GM23248 (cell line): ENCODE measurements around the gene CEACAM16. TPM values are rescaled to one million over a fixed set of nuclear protein-coding genes. Genes with fewer than 3 reads are reported as not detected.

Source experiments
- DNase-seq: peaks from one replicate; pipeline ENCODE4 v3.0.0-alpha.2; 2015
- H2AFZ ChIP-seq: fragments of 200-600 bp; sonication (generic); 2 replicates; pipeline ENCODE4 v1.6.1; 2016; ENCODE audit warnings: antibody characterized with exemption
- H3F3A ChIP-seq: fragments of 200-600 bp; sonication (generic); 2 replicates; pipeline ENCODE4 v1.6.1; 2016; ENCODE audit warnings: mild to moderate bottlenecking, antibody characterized with exemption, mixed run types; ENCODE audit not compliant: insufficient read depth
- H3K27ac ChIP-seq: fragments of 200-600 bp; sonication (generic); 2 replicates; pipeline ENCODE4 v1.5.1; 2016; ENCODE audit warnings: mild to moderate bottlenecking
- H3K27me3 ChIP-seq: fragments of 200-600 bp; sonication (generic); replicated peaks from 2 replicates; pipeline ENCODE4 v1.6.1; 2016; ENCODE audit warnings: mild to moderate bottlenecking; ENCODE audit not compliant: insufficient read depth
- H3K36me3 ChIP-seq: fragments of 200-600 bp; sonication (generic); 2 replicates; pipeline ENCODE4 v1.6.1; 2016; ENCODE audit warnings: low read depth, mild to moderate bottlenecking
- H3K4me1 ChIP-seq: fragments of 200-600 bp; sonication (generic); 2 replicates; pipeline ENCODE4 v1.6.1; 2016; ENCODE audit warnings: mild to moderate bottlenecking; ENCODE audit not compliant: insufficient read depth
- H3K4me2 ChIP-seq: fragments of 200-600 bp; sonication (generic); one replicate; pipeline ENCODE4 v1.6.1; 2016; ENCODE audit warnings: mild to moderate bottlenecking; ENCODE audit not compliant: unreplicated experiment
- H3K4me3 ChIP-seq: fragments of 200-600 bp; sonication (generic); 2 replicates; pipeline ENCODE4 v1.5.1; 2016; ENCODE audit warnings: mild to moderate bottlenecking
- H3K79me2 ChIP-seq: fragments of 200-600 bp; sonication (generic); 2 replicates; pipeline ENCODE4 v1.6.1; 2016; ENCODE audit warnings: mild to moderate bottlenecking; ENCODE audit not compliant: insufficient read depth
- H3K9ac ChIP-seq: fragments of 200-600 bp; sonication (generic); 2 replicates; pipeline ENCODE4 v1.6.1; 2016; ENCODE audit warnings: mild to moderate bottlenecking
- H3K9me2 ChIP-seq: fragments of 200-600 bp; sonication (generic); 2 replicates; pipeline ENCODE4 v1.6.1; 2016; ENCODE audit warnings: mixed run types, mild to moderate bottlenecking, moderate library complexity; ENCODE audit not compliant: insufficient read depth
- H3K9me3 ChIP-seq: fragments of 200-600 bp; sonication (generic); one replicate; pipeline ENCODE4 v1.6.1; 2017; ENCODE audit warnings: low read depth
- H4K20me1 ChIP-seq: fragments of 200-600 bp; sonication (generic); 2 replicates; pipeline ENCODE4 v1.6.0; 2016; ENCODE audit not compliant: insufficient read depth
- EZH2 ChIP-seq: fragments of 200-600 bp; sonication (generic); IDR thresholded peaks from 2 replicates; pipeline ENCODE4 v1.6.1; 2018; ENCODE audit warnings: antibody characterized with exemption, mild to moderate bottlenecking; ENCODE audit not compliant: insufficient read depth, poor library complexity, severe bottlenecking
- EZH2phosphoT487 ChIP-seq: fragments of 200-600 bp; sonication (generic); IDR thresholded peaks from 2 replicates; pipeline ENCODE4 v1.6.1; 2018; ENCODE audit warnings: antibody characterized with exemption, moderate library complexity, mild to moderate bottlenecking, low read depth; ENCODE audit not compliant: insufficient read depth
- WGBS, 2 experiments: methylation state at CpG; one replicate each; pipeline ENCODE4 v1.1.6; 2015 to 2017; ENCODE audit warnings: low lambda C conversion rate in 2 of 2, low coverage in 1 of 2; ENCODE audit errors: missing lambda C conversion rate in 2 of 2; 5-methylcytosine and 5-hydroxymethylcytosine counted together
- in situ Hi-C: fragments of 300-500 bp; cut with MboI; formaldehyde crosslinking; loops from 2 replicates; pipeline ENCODE4 v1.15.0; 2020
- polyA plus RNA-seq: library from polyadenylated mRNA; unstranded; fragments of >200 nt; fragmentation: Nextera tagmentation; extraction: Ambion mirVana; gene quantifications from 2 replicates; pipeline ENCODE4 v1.2.1, GENCODE V29; 2016
- total RNA-seq: library from RNA; depleted of rRNA; stranded (reverse); fragments of >200 nt; shearing (Covaris generic); gene quantifications from 2 replicates; pipeline ENCODE4 v1.2.3, GENCODE V29; 2014

CEACAM16 gene
- total and polyA plus RNA-seq, 2 experiments from 2014 or later = not detected

DNA sequence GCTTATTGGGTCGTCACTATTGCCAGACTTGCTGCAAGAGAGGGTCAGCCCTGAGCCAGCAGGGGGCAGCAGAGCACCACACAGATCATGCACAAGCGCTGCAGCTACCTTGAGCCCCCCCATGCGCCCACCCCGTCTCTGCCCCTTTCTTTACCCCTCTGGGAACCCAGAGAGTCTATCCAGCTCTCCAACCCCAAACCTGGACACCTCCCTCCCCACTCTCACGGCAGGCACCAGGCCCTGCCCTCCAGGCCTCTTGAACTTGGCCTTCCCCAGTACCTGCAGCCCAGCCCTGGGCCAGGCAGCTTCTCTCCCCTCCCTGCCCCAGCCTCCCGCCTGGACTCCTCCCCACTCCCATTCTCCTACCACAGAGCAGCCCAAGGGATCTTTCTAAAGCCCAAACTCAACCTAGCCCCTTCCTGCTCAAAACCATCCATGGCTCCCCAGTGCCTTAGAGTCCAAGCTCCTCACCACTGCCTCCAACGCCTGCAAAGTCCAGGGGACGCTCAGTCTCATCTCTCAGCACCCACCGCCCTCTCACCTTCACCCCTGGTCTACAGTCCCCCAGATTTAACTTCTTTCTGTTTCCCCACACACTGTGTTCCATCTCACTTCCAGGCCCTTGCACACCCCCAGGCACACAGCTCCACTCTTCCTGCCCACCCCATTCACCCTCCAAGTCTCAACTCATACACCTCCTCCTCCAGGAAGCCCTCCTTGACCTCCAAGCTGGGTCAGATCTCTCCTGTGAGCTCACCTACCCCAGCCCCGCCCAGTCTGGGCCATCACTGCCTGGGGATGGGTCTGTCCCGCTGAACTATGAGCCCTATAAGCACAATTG lies 9.4 kb upstream of the CEACAM16 start:
- in situ Hi-C loops = no loop called here
- WGBS, 2 experiments = 36 to 39% methylated on average over 10 to 11 of the region's 11 CpGs

GRCh38 chr19:44690131-44690440 lies 8.9 kb upstream of the CEACAM16 start:
- Histone ChIP-seq H3K79me2 (no peaks in the 10 kb centered on the region), H3K27me3 (no peaks in the 10 kb centered on the region), H3K4me2 (no peak overlapping the region), H3K4me3 (no peak overlapping the region), H3K36me3 (no peaks in the 10 kb centered on the region), H3F3A (peaks cover 9% of the 10 kb centered on the region; the same call in 1 of the 2 replicates), H2AFZ (no peak overlapping the region), H3K27ac (no peak overlapping the region), H3K9ac (no peak overlapping the region), H3K9me3 (no peaks in the 10 kb centered on the region), H3K9me2 (no peaks in the 10 kb centered on the region), H4K20me1 (no peaks in the 10 kb centered on the region), H3K4me1 (peaks cover 10% of the 10 kb centered on the region; the same call in 1 of the 2 replicates)
- in situ Hi-C loops = no loop called here
- TF ChIP-seq EZH2phosphoT487 = no peak
- TF ChIP-seq EZH2 = no peak
- DNase-seq = no peak
- WGBS, 2 experiments = 80 to 84% methylated on average over 3 of the region's 3 CpGs

More for the DNA sequence above, 9.4 kb upstream of the CEACAM16 start:
- no peak for TF ChIP-seq EZH2phosphoT487
- TF ChIP-seq EZH2 = no peak
- H3F3A ChIP-seq = peaks cover 9% of the 10 kb centered on the region; the same call in 1 of the 2 replicates
- H4K20me1 ChIP-seq = no peaks in the 10 kb centered on the region
- no peak overlapping the region for H3K9ac ChIP-seq
- H3K9me3 ChIP-seq = no peaks in the 10 kb centered on the region
- H3K4me3 ChIP-seq = no peak overlapping the region
- DNase-seq = peak; percentile 68
- H3K9me2 ChIP-seq = no peaks in the 10 kb centered on the region
- H3K79me2 ChIP-seq = no peaks in the 10 kb centered on the region
- H2AFZ ChIP-seq = no peak overlapping the region
- no peaks in the 10 kb centered on the region for H3K27me3 ChIP-seq
- no peaks in the 10 kb centered on the region for H3K36me3 ChIP-seq
- peaks cover 10% of the 10 kb centered on the region; the same call in 1 of the 2 replicates for H3K4me1 ChIP-seq
- no peak overlapping the region for H3K4me2 ChIP-seq
- no peak overlapping the region for H3K27ac ChIP-seq

DNA sequence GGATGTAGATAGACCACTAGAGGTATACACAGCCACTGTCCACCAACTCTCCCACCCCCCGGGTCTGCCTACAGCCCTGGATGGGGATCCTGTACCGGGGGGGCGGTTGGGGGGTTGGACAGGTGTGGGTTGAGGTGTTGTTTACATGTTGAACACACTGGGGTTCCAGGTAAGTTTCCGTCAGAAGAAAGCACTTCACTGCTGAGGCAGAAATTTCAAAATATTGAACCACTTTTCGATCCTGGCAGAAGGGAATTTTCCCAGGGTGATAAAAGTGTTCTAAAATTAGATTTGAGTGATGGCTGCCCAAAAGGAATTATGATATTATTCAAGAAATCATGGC lies 6.6 kb upstream of the CEACAM16 start:
- 46 to 80% methylated on average over 5 of the region's 5 CpGs for WGBS, 2 experiments
- in situ Hi-C loops = no loop called here
- Histone ChIP-seq H3K9me3 (no peaks in the 10 kb centered on the region), H3K4me2 (peak overlapping the region; percentile 59), H3F3A (no peaks in the 10 kb centered on the region), H4K20me1 (no peaks in the 10 kb centered on the region), H3K36me3 (no peaks in the 10 kb centered on the region), H3K27me3 (no peaks in the 10 kb centered on the region; the same call in 1 of the 2 replicates), H3K4me1 (peaks cover 4% of the 10 kb centered on the region; the same call in 1 of the 2 replicates), H3K79me2 (no peaks in the 10 kb centered on the region), H2AFZ (no peak overlapping the region), H3K4me3 (no peak overlapping the region), H3K9ac (no peak overlapping the region), H3K27ac (no peak overlapping the region), H3K9me2 (no peaks in the 10 kb centered on the region)
- DNase-seq = no peak
- TF ChIP-seq EZH2phosphoT487 = no peak
- TF ChIP-seq EZH2 = no peak

DNA sequence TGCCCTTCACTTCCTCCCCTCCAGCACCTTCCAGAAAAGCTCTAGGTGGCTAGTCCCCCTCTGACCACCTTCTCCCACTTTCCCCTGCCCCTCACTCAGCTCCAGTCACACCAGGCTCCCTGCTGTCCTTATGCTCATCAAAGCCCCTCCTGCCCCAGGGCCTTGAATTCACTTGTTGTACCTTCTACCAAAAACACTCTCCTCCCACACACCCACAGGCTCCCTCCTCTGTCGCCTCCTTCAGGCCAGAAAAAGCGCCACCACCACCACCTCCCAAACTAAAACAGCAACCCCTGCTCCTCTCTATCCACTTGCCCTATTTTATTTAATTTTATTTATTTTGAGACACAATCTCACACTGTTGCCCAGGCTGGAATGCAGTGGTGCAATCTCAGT lies 4.8 kb upstream of the CEACAM16 start:
- H3K4me3 ChIP-seq = no peak overlapping the region
- in situ Hi-C loops = no loop called here
- no peaks in the 10 kb centered on the region for H3K9me3 ChIP-seq
- TF ChIP-seq EZH2phosphoT487 (no peak), EZH2 (no peak)
- H2AFZ ChIP-seq = no peak overlapping the region
- no peak overlapping the region for H3K9ac ChIP-seq
- no peak overlapping the region for H3K27ac ChIP-seq
- peak; percentile 18 for DNase-seq
- H3K4me1 ChIP-seq = peaks cover 4% of the 10 kb centered on the region; the same call in 1 of the 2 replicates
- no peak overlapping the region for H3K4me2 ChIP-seq
- H4K20me1 ChIP-seq = no peaks in the 10 kb centered on the region
- no peaks in the 10 kb centered on the region for H3K79me2 ChIP-seq
- no peaks in the 10 kb centered on the region for H3K36me3 ChIP-seq
- no peaks in the 10 kb centered on the region for H3F3A ChIP-seq
- 79 to 91% methylated on average over 2 of the region's 2 CpGs for WGBS, 2 experiments
- no peaks in the 10 kb centered on the region for H3K9me2 ChIP-seq
- H3K27me3 ChIP-seq = no peaks in the 10 kb centered on the region; the same call in 1 of the 2 replicates
